ENCODE data around the gene EIPR1.

DNA sequence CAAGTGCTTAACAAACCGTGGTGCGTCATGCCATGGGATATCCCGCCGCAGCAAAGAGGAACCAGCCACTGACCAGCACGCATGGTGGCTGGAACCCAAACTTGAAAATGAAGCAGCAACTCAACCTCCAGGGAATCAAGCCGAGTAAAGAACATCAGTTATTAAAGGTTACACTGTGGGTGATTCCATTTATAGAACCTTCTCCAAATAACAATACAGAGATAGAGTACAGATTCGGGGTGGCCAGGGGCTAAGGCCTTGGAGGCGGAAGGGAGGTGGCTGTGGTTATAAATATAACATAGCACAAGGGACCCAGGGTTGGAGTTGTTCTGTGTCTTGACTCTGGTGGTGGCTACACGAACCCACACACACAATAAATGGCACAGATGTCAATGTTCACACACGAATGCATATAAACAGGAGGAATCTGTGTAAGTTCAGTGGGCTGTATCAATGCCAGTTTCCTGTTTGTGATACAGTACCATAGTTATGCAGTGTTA, 123.1 kb downstream of the EIPR1 start:
- TF ChIP-seq, protein P1, sequence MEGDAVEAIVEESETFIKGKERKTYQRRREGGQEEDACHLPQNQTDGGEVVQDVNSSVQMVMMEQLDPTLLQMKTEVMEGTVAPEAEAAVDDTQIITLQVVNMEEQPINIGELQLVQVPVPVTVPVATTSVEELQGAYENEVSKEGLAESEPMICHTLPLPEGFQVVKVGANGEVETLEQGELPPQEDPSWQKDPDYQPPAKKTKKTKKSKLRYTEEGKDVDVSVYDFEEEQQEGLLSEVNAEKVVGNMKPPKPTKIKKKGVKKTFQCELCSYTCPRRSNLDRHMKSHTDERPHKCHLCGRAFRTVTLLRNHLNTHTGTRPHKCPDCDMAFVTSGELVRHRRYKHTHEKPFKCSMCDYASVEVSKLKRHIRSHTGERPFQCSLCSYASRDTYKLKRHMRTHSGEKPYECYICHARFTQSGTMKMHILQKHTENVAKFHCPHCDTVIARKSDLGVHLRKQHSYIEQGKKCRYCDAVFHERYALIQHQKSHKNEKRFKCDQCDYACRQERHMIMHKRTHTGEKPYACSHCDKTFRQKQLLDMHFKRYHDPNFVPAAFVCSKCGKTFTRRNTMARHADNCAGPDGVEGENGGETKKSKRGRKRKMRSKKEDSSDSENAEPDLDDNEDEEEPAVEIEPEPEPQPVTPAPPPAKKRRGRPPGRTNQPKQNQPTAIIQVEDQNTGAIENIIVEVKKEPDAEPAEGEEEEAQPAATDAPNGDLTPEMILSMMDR (IDR thresholded peaks at IDR 0.05; ENCODE audit: insufficient read depth, low read length, poor library complexity, severe bottlenecking), result no peak
- no peak for TF ChIP-seq EZH2phosphoT487 (conservative IDR thresholded peaks at IDR 0.05; ENCODE audit: low read length)
